Activated T-cell treated with anti-CD3 and anti-CD28 coated beads, Interleukin-2, amount 50 U/mL, for 48 hours (primary cell): ENCODE measurements around the gene IRF3.

Source experiments
- DNase-seq, 2 experiments: peaks; one replicate each; pipeline ENCODE4 v3.0.0-alpha.2; 2020

Gene IRF3

GRCh38 chr19:49687150-49687549 is 21.5 kb upstream of the IRF3 start:
- no peak for DNase-seq

- no peak for DNase-seq
These were observed 20.9 kb upstream of the IRF3 start for GRCh38 chr19:49686503-49687088.

- DNase-seq, result no peak
These were observed 20.2 kb upstream of the IRF3 start for GRCh38 chr19:49685845-49686332.

GRCh38 chr19:49684983-49685553 is 19.4 kb upstream of the IRF3 start:
- no peak for DNase-seq

- DNase-seq, result peak; percentile 47 to 58
These were observed 18.8 kb upstream of the IRF3 start for GRCh38 chr19:49684251-49684982.

GRCh38 chr19:49683814-49684250 is 18.2 kb upstream of the IRF3 start:
- no peak for DNase-seq

- DNase-seq, result no peak
These were observed 16.6 kb upstream of the IRF3 start for GRCh38 chr19:49682274-49682673.

- DNase-seq, result no peak
These were observed 16.2 kb upstream of the IRF3 start for GRCh38 chr19:49681830-49682229.

GRCh38 chr19:49680421-49681351 is 15.0 kb upstream of the IRF3 start:
- peak; percentile 96 to 98 for DNase-seq

GRCh38 chr19:49679771-49680413 is 14.2 kb upstream of the IRF3 start:
- DNase-seq, result no peak

- DNase-seq, result no peak
These were observed 13.5 kb upstream of the IRF3 start for GRCh38 chr19:49678985-49679770.

- DNase-seq, result peak; percentile 89
These were observed 12.4 kb upstream of the IRF3 start for GRCh38 chr19:49677901-49678674.

GRCh38 chr19:49677231-49677900 is 11.7 kb upstream of the IRF3 start, which contains the start of gene PRMT1:
Gene PRMT1 (plus strand): TSS chr19:49677271. CDS start chr19:49677281, 10 bp downstream.
- DNase-seq, result peak in 1 of 2 experiments; percentile 74

GRCh38 chr19:49676784-49677230 is 11.2 kb upstream of the IRF3 start:
- DNase-seq, result peak; percentile 99 to 100

GRCh38 chr19:49676136-49676783 is 10.6 kb upstream of the IRF3 start:
- DNase-seq, result no peak

GRCh38 chr19:49672131-49672919 is 6.7 kb upstream of the IRF3 start:
- peak; percentile 86 to 87 for DNase-seq

GRCh38 chr19:49669516-49669915 is 3.9 kb upstream of the IRF3 start:
- DNase-seq, result no peak

- no peak for DNase-seq
These were observed 1.8 kb upstream of the IRF3 start for GRCh38 chr19:49667473-49667872.

GRCh38 chr19:49666120-49666444 is 425 bp upstream of the IRF3 start:
- no peak for DNase-seq
